HEK293 (cell line): ENCODE measurements around the gene ANTKMT.

Source experiments
- BCL11B ChIP-seq: fragments of 450-650 bp; formaldehyde crosslinking; IDR thresholded peaks from 2 replicates; pipeline ENCODE4 v1.5.1; 2016; ENCODE audit warnings: low read depth, missing biosample characterization, missing genetic modification characterization
- FEZF1 ChIP-seq: fragments of 450-650 bp; formaldehyde crosslinking; IDR thresholded peaks from 2 replicates; pipeline ENCODE4 v1.5.1; 2016; ENCODE audit warnings: missing biosample characterization, missing genetic modification characterization
- GLIS2 ChIP-seq: fragments of 450-650 bp; formaldehyde crosslinking; IDR thresholded peaks from 2 replicates; pipeline ENCODE4 v1.5.1; 2016; ENCODE audit warnings: missing biosample characterization, missing genetic modification characterization
- HOXC10 ChIP-seq: sonication (generic); formaldehyde crosslinking; IDR thresholded peaks from 2 replicates; pipeline ENCODE4 v1.8.1; 2023; ENCODE audit warnings: mild to moderate bottlenecking, missing genetic modification reagents
- KLF16 ChIP-seq: fragments of 450-650 bp; formaldehyde crosslinking; IDR thresholded peaks from 2 replicates; pipeline ENCODE4 v1.5.1; 2017; ENCODE audit warnings: missing biosample characterization, missing genetic modification characterization
- MYNN ChIP-seq: fragments of 450-650 bp; formaldehyde crosslinking; IDR thresholded peaks from 2 replicates; pipeline ENCODE4 v1.5.1; 2016; ENCODE audit warnings: missing biosample characterization, missing genetic modification characterization, borderline replicate concordance
- SCRT2 ChIP-seq: fragments of 450-650 bp; formaldehyde crosslinking; IDR thresholded peaks from 2 replicates; pipeline ENCODE4 v1.5.1; 2016; ENCODE audit warnings: missing biosample characterization, missing genetic modification characterization
- TRIM28 ChIP-seq: IDR thresholded peaks from 2 replicates; pipeline ENCODE4 v1.6.1; 2011; ENCODE audit warnings: low read length, control low read depth, borderline replicate concordance
- WT1 ChIP-seq: fragments of 450-650 bp; formaldehyde crosslinking; IDR thresholded peaks from 2 replicates; pipeline ENCODE4 v1.5.1; 2016; ENCODE audit warnings: missing biosample characterization, missing genetic modification characterization
- ZBTB21 ChIP-seq: fragments of 450-650 bp; formaldehyde crosslinking; IDR thresholded peaks from 2 replicates; pipeline ENCODE4 v1.5.1; 2017; ENCODE audit warnings: missing biosample characterization, missing genetic modification characterization
- ZNF157 ChIP-seq: fragments of 450-650 bp; formaldehyde crosslinking; IDR thresholded peaks from 2 replicates; pipeline ENCODE4 v1.5.1; 2016; ENCODE audit warnings: missing biosample characterization, missing genetic modification characterization
- ZNF202 ChIP-seq: fragments of 450-650 bp; formaldehyde crosslinking; IDR thresholded peaks from 2 replicates; pipeline ENCODE4 v1.5.1; 2016; ENCODE audit warnings: missing biosample characterization, missing genetic modification characterization, borderline replicate concordance
- ZNF239 ChIP-seq: fragments of 450-650 bp; formaldehyde crosslinking; IDR thresholded peaks from 2 replicates; pipeline ENCODE4 v1.5.1; 2016; ENCODE audit warnings: missing biosample characterization, missing genetic modification characterization
- ZNF24 ChIP-seq: fragments of 450-650 bp; formaldehyde crosslinking; IDR thresholded peaks from 2 replicates; pipeline ENCODE4 v1.5.1; 2016; ENCODE audit warnings: missing biosample characterization, missing genetic modification characterization
- ZNF324 ChIP-seq: fragments of 450-650 bp; formaldehyde crosslinking; IDR thresholded peaks from 2 replicates; pipeline ENCODE4 v1.5.1; 2016; ENCODE audit warnings: missing biosample characterization, missing genetic modification characterization
- ZNF335 ChIP-seq: fragments of 450-650 bp; formaldehyde crosslinking; conservative IDR thresholded peaks from 2 replicates; pipeline ENCODE4 v1.5.1; 2016; ENCODE audit warnings: missing biosample characterization, missing genetic modification characterization
- ZNF433 ChIP-seq: fragments of 450-650 bp; formaldehyde crosslinking; IDR thresholded peaks from 2 replicates; pipeline ENCODE4 v1.5.1; 2016; ENCODE audit warnings: missing biosample characterization, missing genetic modification characterization, low read depth
- ZNF521 ChIP-seq: fragments of 450-650 bp; formaldehyde crosslinking; IDR thresholded peaks from 2 replicates; pipeline ENCODE4 v1.5.1; 2017; ENCODE audit warnings: missing biosample characterization, mild to moderate bottlenecking, missing genetic modification characterization
- ZNF621 ChIP-seq: fragments of 450-650 bp; formaldehyde crosslinking; IDR thresholded peaks from 2 replicates; pipeline ENCODE4 v1.5.1; 2017; ENCODE audit warnings: missing biosample characterization, missing genetic modification characterization
- ZNF654 ChIP-seq: fragments of 450-650 bp; formaldehyde crosslinking; IDR thresholded peaks from 2 replicates; pipeline ENCODE4 v1.5.1; 2016; ENCODE audit warnings: low read depth, missing biosample characterization, missing genetic modification characterization
- ZNF677 ChIP-seq: fragments of 450-650 bp; IDR thresholded peaks from 2 replicates; pipeline ENCODE4 v1.5.0; 2018; ENCODE audit warnings: missing biosample characterization, mild to moderate bottlenecking, missing genetic modification characterization, moderate library complexity
- ZNF76 ChIP-seq: fragments of 450-650 bp; formaldehyde crosslinking; IDR thresholded peaks from 2 replicates; pipeline ENCODE4; 2016; ENCODE audit warnings: low read depth, missing biosample characterization, missing genetic modification characterization, borderline replicate concordance
- ZNF768 ChIP-seq: fragments of 450-650 bp; formaldehyde crosslinking; IDR thresholded peaks from 2 replicates; pipeline ENCODE4 v1.5.1; 2018; ENCODE audit warnings: missing biosample characterization, mild to moderate bottlenecking, missing genetic modification characterization
- ZNF830 ChIP-seq: fragments of 450-650 bp; IDR thresholded peaks from 2 replicates; pipeline ENCODE4 v1.5.0; 2018; ENCODE audit warnings: missing biosample characterization, missing genetic modification characterization, low read depth, mild to moderate bottlenecking, moderate library complexity
- ZNF837 ChIP-seq: fragments of 450-650 bp; formaldehyde crosslinking; IDR thresholded peaks from 2 replicates; pipeline ENCODE4 v1.5.1; 2016; ENCODE audit warnings: missing biosample characterization, missing genetic modification characterization
- ZSCAN23 ChIP-seq: fragments of 450-650 bp; formaldehyde crosslinking; IDR thresholded peaks from 2 replicates; pipeline ENCODE4 v1.5.1; 2016; ENCODE audit warnings: missing biosample characterization, missing genetic modification characterization
- ZXDB ChIP-seq: fragments of 450-650 bp; formaldehyde crosslinking; IDR thresholded peaks from 2 replicates; pipeline ENCODE4 v1.5.1; 2016; ENCODE audit warnings: missing biosample characterization, missing genetic modification characterization
- TF ChIP-seq, protein P1 (sequence below): fragments of 450-650 bp; formaldehyde crosslinking; IDR thresholded peaks from 2 replicates; pipeline ENCODE4 v1.5.1; 2016; ENCODE audit warnings: missing biosample characterization, missing genetic modification characterization, borderline replicate concordance
- TF ChIP-seq, protein P2 (sequence below): fragments of 450-650 bp; formaldehyde crosslinking; conservative IDR thresholded peaks from 2 replicates; pipeline ENCODE4 v1.5.1; 2016; ENCODE audit warnings: low read depth, missing biosample characterization, missing genetic modification characterization
- TF ChIP-seq, protein P3 (sequence below): fragments of 450-650 bp; formaldehyde crosslinking; IDR thresholded peaks from 2 replicates; pipeline ENCODE4 v1.5.1; 2016; ENCODE audit warnings: missing biosample characterization, missing genetic modification characterization
- TF ChIP-seq, protein P4 (sequence below): fragments of 450-650 bp; formaldehyde crosslinking; IDR thresholded peaks from 2 replicates; pipeline ENCODE4 v1.5.1; 2016; ENCODE audit warnings: missing biosample characterization, missing genetic modification characterization
- TF ChIP-seq, protein P5 (sequence below): fragments of 450-650 bp; formaldehyde crosslinking; IDR thresholded peaks from 2 replicates; pipeline ENCODE4 v1.5.1; 2016; ENCODE audit warnings: missing biosample characterization, missing genetic modification characterization
- TF ChIP-seq, protein P6 (sequence below): fragments of 450-650 bp; formaldehyde crosslinking; IDR thresholded peaks from 2 replicates; pipeline ENCODE4 v1.5.1; 2017; ENCODE audit warnings: missing biosample characterization, missing genetic modification characterization

The ANTKMT gene

DNA sequence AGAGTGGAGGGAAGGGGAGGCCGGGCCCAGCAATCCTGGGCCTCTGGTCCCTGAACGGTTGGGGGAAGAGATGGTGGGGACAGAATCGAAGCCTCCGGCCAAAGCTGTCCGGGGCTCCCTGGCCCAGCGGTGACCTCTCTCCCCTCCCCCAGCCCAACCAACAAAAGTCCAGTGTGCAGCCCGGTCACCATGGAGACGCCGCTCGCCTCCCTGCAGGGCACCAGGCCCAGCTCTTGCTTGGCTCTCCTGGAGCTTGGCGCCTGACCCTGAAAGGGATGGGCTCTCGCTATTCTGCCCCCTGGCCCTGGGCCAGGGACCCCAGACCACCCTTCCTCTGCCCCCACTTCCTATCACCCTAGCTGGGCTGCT, 4.8 kb upstream of the ANTKMT start (continued):
- TF ChIP-seq, protein P1, sequence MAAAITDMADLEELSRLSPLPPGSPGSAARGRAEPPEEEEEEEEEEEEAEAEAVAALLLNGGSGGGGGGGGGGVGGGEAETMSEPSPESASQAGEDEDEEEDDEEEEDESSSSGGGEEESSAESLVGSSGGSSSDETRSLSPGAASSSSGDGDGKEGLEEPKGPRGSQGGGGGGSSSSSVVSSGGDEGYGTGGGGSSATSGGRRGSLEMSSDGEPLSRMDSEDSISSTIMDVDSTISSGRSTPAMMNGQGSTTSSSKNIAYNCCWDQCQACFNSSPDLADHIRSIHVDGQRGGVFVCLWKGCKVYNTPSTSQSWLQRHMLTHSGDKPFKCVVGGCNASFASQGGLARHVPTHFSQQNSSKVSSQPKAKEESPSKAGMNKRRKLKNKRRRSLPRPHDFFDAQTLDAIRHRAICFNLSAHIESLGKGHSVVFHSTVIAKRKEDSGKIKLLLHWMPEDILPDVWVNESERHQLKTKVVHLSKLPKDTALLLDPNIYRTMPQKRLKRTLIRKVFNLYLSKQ = no peak
- TF ChIP-seq SCRT2 (tag by site-specific recombination) (no peak), GLIS2 (tag by site-specific recombination) (0 out of 2 replicates have a peak, but pooled peaks have one; percentile 8), HOXC10 (CRISPR knock-in tag) (no peak), ZNF335 (0 out of 2 replicates have a peak, but pooled peaks have one; percentile 3), ZNF521 (tag by site-specific recombination) (no peak), MYNN (peak; percentile 63; the same call in 1 of the 2 replicates), ZNF239 (tag by site-specific recombination) (no peak), ZXDB (tag by site-specific recombination) (no peak), ZNF768 (tag by site-specific recombination) (no peak), ZNF76 (tag by site-specific recombination) (no peak; the same call in 1 of the 2 replicates), ZNF621 (tag by site-specific recombination) (no peak), ZNF830 (tag by site-specific recombination) (no peak), ZNF837 (tag by site-specific recombination) (no peak), ZNF157 (tag by site-specific recombination) (no peak), ZNF433 (tag by site-specific recombination) (no peak), KLF16 (tag by site-specific recombination) (no peak), ZNF24 (no peak), WT1 (tag by site-specific recombination) (no peak), ZNF202 (tag by site-specific recombination) (no peak), ZNF677 (tag by site-specific recombination) (no peak), ZNF324 (tag by site-specific recombination) (no peak), ZSCAN23 (tag by site-specific recombination) (no peak), BCL11B (tag by site-specific recombination) (peak; percentile 55; the same call in 1 of the 2 replicates), FEZF1 (no peak), TRIM28 (no peak), ZBTB21 (tag by site-specific recombination) (no peak), ZNF654 (tag by site-specific recombination) (no peak)
- TF ChIP-seq, protein P2, sequence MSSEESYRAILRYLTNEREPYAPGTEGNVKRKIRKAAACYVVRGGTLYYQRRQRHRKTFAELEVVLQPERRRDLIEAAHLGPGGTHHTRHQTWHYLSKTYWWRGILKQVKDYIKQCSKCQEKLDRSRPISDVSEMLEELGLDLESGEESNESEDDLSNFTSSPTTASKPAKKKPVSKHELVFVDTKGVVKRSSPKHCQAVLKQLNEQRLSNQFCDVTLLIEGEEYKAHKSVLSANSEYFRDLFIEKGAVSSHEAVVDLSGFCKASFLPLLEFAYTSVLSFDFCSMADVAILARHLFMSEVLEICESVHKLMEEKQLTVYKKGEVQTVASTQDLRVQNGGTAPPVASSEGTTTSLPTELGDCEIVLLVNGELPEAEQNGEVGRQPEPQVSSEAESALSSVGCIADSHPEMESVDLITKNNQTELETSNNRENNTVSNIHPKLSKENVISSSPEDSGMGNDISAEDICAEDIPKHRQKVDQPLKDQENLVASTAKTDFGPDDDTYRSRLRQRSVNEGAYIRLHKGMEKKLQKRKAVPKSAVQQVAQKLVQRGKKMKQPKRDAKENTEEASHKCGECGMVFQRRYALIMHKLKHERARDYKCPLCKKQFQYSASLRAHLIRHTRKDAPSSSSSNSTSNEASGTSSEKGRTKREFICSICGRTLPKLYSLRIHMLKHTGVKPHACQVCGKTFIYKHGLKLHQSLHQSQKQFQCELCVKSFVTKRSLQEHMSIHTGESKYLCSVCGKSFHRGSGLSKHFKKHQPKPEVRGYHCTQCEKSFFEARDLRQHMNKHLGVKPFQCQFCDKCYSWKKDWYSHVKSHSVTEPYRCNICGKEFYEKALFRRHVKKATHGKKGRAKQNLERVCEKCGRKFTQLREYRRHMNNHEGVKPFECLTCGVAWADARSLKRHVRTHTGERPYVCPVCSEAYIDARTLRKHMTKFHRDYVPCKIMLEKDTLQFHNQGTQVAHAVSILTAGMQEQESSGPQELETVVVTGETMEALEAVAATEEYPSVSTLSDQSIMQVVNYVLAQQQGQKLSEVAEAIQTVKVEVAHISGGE = no peak
- TF ChIP-seq, protein P3, sequence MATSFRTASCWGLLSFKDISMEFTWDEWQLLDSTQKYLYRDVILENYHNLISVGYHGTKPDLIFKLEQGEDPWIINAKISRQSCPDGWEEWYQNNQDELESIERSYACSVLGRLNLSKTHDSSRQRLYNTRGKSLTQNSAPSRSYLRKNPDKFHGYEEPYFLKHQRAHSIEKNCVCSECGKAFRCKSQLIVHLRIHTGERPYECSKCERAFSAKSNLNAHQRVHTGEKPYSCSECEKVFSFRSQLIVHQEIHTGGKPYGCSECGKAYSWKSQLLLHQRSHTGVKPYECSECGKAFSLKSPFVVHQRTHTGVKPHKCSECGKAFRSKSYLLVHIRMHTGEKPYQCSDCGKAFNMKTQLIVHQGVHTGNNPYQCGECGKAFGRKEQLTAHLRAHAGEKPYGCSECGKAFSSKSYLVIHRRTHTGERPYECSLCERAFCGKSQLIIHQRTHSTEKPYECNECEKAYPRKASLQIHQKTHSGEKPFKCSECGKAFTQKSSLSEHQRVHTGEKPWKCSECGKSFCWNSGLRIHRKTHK (tag by site-specific recombination) = no peak
- TF ChIP-seq, protein P4, sequence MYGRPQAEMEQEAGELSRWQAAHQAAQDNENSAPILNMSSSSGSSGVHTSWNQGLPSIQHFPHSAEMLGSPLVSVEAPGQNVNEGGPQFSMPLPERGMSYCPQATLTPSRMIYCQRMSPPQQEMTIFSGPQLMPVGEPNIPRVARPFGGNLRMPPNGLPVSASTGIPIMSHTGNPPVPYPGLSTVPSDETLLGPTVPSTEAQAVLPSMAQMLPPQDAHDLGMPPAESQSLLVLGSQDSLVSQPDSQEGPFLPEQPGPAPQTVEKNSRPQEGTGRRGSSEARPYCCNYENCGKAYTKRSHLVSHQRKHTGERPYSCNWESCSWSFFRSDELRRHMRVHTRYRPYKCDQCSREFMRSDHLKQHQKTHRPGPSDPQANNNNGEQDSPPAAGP = 0 out of 2 replicates have a peak, but pooled peaks have one; percentile 5
- TF ChIP-seq, protein P5, sequence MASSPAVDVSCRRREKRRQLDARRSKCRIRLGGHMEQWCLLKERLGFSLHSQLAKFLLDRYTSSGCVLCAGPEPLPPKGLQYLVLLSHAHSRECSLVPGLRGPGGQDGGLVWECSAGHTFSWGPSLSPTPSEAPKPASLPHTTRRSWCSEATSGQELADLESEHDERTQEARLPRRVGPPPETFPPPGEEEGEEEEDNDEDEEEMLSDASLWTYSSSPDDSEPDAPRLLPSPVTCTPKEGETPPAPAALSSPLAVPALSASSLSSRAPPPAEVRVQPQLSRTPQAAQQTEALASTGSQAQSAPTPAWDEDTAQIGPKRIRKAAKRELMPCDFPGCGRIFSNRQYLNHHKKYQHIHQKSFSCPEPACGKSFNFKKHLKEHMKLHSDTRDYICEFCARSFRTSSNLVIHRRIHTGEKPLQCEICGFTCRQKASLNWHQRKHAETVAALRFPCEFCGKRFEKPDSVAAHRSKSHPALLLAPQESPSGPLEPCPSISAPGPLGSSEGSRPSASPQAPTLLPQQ (tag by site-specific recombination) = 0 out of 2 replicates have a peak, but pooled peaks have one; percentile 0
- TF ChIP-seq, protein P6, sequence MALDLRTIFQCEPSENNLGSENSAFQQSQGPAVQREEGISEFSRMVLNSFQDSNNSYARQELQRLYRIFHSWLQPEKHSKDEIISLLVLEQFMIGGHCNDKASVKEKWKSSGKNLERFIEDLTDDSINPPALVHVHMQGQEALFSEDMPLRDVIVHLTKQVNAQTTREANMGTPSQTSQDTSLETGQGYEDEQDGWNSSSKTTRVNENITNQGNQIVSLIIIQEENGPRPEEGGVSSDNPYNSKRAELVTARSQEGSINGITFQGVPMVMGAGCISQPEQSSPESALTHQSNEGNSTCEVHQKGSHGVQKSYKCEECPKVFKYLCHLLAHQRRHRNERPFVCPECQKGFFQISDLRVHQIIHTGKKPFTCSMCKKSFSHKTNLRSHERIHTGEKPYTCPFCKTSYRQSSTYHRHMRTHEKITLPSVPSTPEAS (tag by site-specific recombination) = no peak
